ENCODE measurements around the gene GPR146. TPM values are rescaled to one million over a fixed set of nuclear protein-coding genes. Genes with fewer than 3 reads are reported as not detected.

The GPR146 gene
- total and polyA plus RNA-seq, 9 of the 15 experiments (the other 6 are each of a cell fraction or from before 2014, with no cell fraction given) = 0.22 to 3.6 (median 0.64) TPM; not detected in 2

GRCh38 chr7:1028044-1028770 lies 16.1 kb upstream of the GPR146 start (continued):
- TF ChIP-seq ZNF318 (IDR thresholded peaks at IDR 0.05; ENCODE audit: borderline replicate concordance in 1 of 2, low read depth in 1 of 2) (no peak), ERF (CRISPR knock-in tag; IDR thresholded peaks at IDR 0.05) (peak; percentile 85; the same call in 1 of the 2 replicates), ILK (tag; IDR thresholded peaks at IDR 0.05; ENCODE audit: borderline replicate concordance, low read depth) (no peak), ZNF282 (CRISPR knock-in tag; IDR thresholded peaks at IDR 0.05) (no peak), POLR2H (tag; IDR thresholded peaks at IDR 0.05; ENCODE audit: low read depth) (no peak), STAT5B (CRISPR knock-in tag; IDR thresholded peaks at IDR 0.05) (no peak), VEZF1 (CRISPR knock-in tag; IDR thresholded peaks at IDR 0.05) (peak; percentile 96), SIRT6 (IDR thresholded peaks at IDR 0.05; ENCODE audit: low read depth, low read length) (no peak), HNRNPK (IDR thresholded peaks at IDR 0.05; ENCODE audit: low read depth, low read length, poor library complexity, severe bottlenecking) (peak; percentile 80), KLF16 (IDR thresholded peaks at IDR 0.05) (peak; percentile 98), E2F4 (CRISPR knock-in tag; IDR thresholded peaks at IDR 0.05; ENCODE audit: low read depth) (no peak), ETV1 (tag; conservative IDR thresholded peaks at IDR 0.05; ENCODE audit: low read depth) (no peak), MITF (IDR thresholded peaks at IDR 0.05) (no peak), SUPT5H (IDR thresholded peaks at IDR 0.05) (no peak), ZNF263 (CRISPR knock-in tag; IDR thresholded peaks at IDR 0.05; ENCODE audit: borderline replicate concordance) (no peak)
